ENCODE data around the gene CST9L.

CST9L gene

GRCh38 chr20:23608251-23608846 is 40.1 kb upstream of the CST9L start:
- H3K4me3 ChIP-seq (ENCODE audit: low read depth, low read length) = no peak overlapping the region
- TF ChIP-seq POLR2A (IDR thresholded peaks at IDR 0.05; ENCODE audit: extremely low read depth, insufficient read length) (no peak), MYC (IDR thresholded peaks at IDR 0.05; ENCODE audit: low read depth, low read length) (no peak), CTCF (IDR thresholded peaks at IDR 0.05; ENCODE audit: low read depth, low read length) (no peak), MAX (IDR thresholded peaks at IDR 0.05; ENCODE audit: low read depth, low read length) (no peak)
- DNase-seq (ENCODE audit: low read depth) = no peak

- no peak for TF ChIP-seq CTCF (IDR thresholded peaks at IDR 0.05; ENCODE audit: low read depth, low read length)
- TF ChIP-seq MAX (IDR thresholded peaks at IDR 0.05; ENCODE audit: low read depth, low read length) = no peak
- TF ChIP-seq POLR2A (IDR thresholded peaks at IDR 0.05; ENCODE audit: extremely low read depth, insufficient read length) = no peak
- TF ChIP-seq MYC (IDR thresholded peaks at IDR 0.05; ENCODE audit: low read depth, low read length) = no peak
- no peak for DNase-seq (ENCODE audit: low read depth)
- no peak overlapping the region for H3K4me3 ChIP-seq (ENCODE audit: low read depth, low read length)
These were observed 39.4 kb upstream of the CST9L start for GRCh38 chr20:23607497-23608245.

- peak; percentile 69 for DNase-seq (ENCODE audit: low read depth)
- H3K4me3 ChIP-seq (ENCODE audit: low read depth, low read length) = no peak overlapping the region
- TF ChIP-seq POLR2A (IDR thresholded peaks at IDR 0.05; ENCODE audit: extremely low read depth, insufficient read length) = no peak
- peak; percentile 94 for TF ChIP-seq CTCF (IDR thresholded peaks at IDR 0.05; ENCODE audit: low read depth, low read length)
- peak; percentile 32; the same call in 1 of the 2 replicates for TF ChIP-seq MAX (IDR thresholded peaks at IDR 0.05; ENCODE audit: low read depth, low read length)
- no peak for TF ChIP-seq MYC (IDR thresholded peaks at IDR 0.05; ENCODE audit: low read depth, low read length)
These were observed 38.4 kb upstream of the CST9L start for GRCh38 chr20:23606652-23607049.

- no peak for DNase-seq (ENCODE audit: low read depth)
- H3K4me3 ChIP-seq (ENCODE audit: low read depth, low read length) = no peak within 1 kb of the TSS
- TF ChIP-seq MAX (IDR thresholded peaks at IDR 0.05; ENCODE audit: low read depth, low read length) = no peak
- TF ChIP-seq CTCF (IDR thresholded peaks at IDR 0.05; ENCODE audit: low read depth, low read length) = no peak
- TF ChIP-seq MYC (IDR thresholded peaks at IDR 0.05; ENCODE audit: low read depth, low read length) = no peak
- TF ChIP-seq POLR2A (IDR thresholded peaks at IDR 0.05; ENCODE audit: extremely low read depth, insufficient read length) = no peak
These were observed 37.8 kb upstream of the CST9L start, which contains the start of gene CST9 for GRCh38 chr20:23605867-23606651. Gene CST9 (minus strand): TSS chr20:23605917. CDS start chr20:23605864, 53 bp downstream.

GRCh38 chr20:23604306-23604705 is 36.0 kb upstream of the CST9L start:
- no peak overlapping the region for H3K4me3 ChIP-seq (ENCODE audit: low read depth, low read length)
- no peak for DNase-seq (ENCODE audit: low read depth)
- TF ChIP-seq CTCF (IDR thresholded peaks at IDR 0.05; ENCODE audit: low read depth, low read length) (no peak), MAX (IDR thresholded peaks at IDR 0.05; ENCODE audit: low read depth, low read length) (no peak), POLR2A (IDR thresholded peaks at IDR 0.05; ENCODE audit: extremely low read depth, insufficient read length) (no peak), MYC (IDR thresholded peaks at IDR 0.05; ENCODE audit: low read depth, low read length) (no peak)
